ENCODE results near the gene CERK. TPM values are rescaled to one million over a fixed set of nuclear protein-coding genes. Genes with fewer than 3 reads are reported as not detected.

CERK gene
- total RNA-seq, 1 experiment from 2014 or later, result 45.6 TPM

GRCh38 chr22:46770726-46771125 lies 32.7 kb upstream of the CERK start:
- TF ChIP-seq FOXK1 (CRISPR knock-in tag; IDR thresholded peaks at IDR 0.05), result no peak
- no peak for TF ChIP-seq TCF7 (CRISPR knock-in tag; IDR thresholded peaks at IDR 0.05; ENCODE audit: low read depth)
- no peak for TF ChIP-seq FOXP4 (CRISPR knock-in tag; IDR thresholded peaks at IDR 0.05)
- TF ChIP-seq NR3C1 (CRISPR knock-in tag; conservative IDR thresholded peaks at IDR 0.05; ENCODE audit: low read depth), result no peak
- no peak for TF ChIP-seq FOXP1 (CRISPR knock-in tag; IDR thresholded peaks at IDR 0.05; ENCODE audit: borderline replicate concordance)
- no peak for TF ChIP-seq NFYB (CRISPR knock-in tag; conservative IDR thresholded peaks at IDR 0.05; ENCODE audit: low read depth)
- no peak for TF ChIP-seq TEAD1 (CRISPR knock-in tag; IDR thresholded peaks at IDR 0.05)
- TF ChIP-seq PRDM15 (CRISPR knock-in tag; IDR thresholded peaks at IDR 0.05), result no peak
- no peak for TF ChIP-seq CREM (CRISPR knock-in tag; IDR thresholded peaks at IDR 0.05)
- no peak for TF ChIP-seq ZNF532 (CRISPR knock-in tag; IDR thresholded peaks at IDR 0.05; ENCODE audit: borderline replicate concordance)
- TF ChIP-seq ERG (CRISPR knock-in tag; IDR thresholded peaks at IDR 0.05), result no peak
- no peak for TF ChIP-seq MYBL2 (CRISPR knock-in tag; IDR thresholded peaks at IDR 0.05)
- no peak for TF ChIP-seq CTCF (IDR thresholded peaks at IDR 0.05)
- ChIA-PET POLR2A (no interaction called here), CTCF (interaction anchor here (0.6 to 1.4 kb wide), 3 partner anchors 12 to 207 kb away, joined by 3 to 4 read pairs (median 3); no protein-coding TSS in a partner anchor)
- peaks cover 15% of the 10 kb centered on the region for H3K4me1 Mint-ChIP-seq
- H3K4me3 Mint-ChIP-seq, result no peak overlapping the region
- H3K36me3 Mint-ChIP-seq, result peaks cover 3% of the 10 kb centered on the region; the same call in 1 of the 2 replicates
- peak overlapping the region; percentile 61; the same call in 1 of the 2 replicates for H3K27ac Mint-ChIP-seq
- no peaks in the 10 kb centered on the region for H3K27me3 Mint-ChIP-seq (ENCODE audit: low read depth)
- no peak for DNase-seq (ENCODE audit: low spot score)
- H3K9me3 Mint-ChIP-seq, result no peaks in the 10 kb centered on the region
- ATAC-seq, result no peak

Measured in WTC11 (cell line).